Stimulated activated CD8-positive, alpha-beta memory T cell treated with anti-CD3 and anti-CD28 coated beads, Interleukin-7, amount 100 ng/mL, for 48 hours (primary cell): Measurements from ENCODE around the gene WTIP.

Source experiments
- DNase-seq, 2 donors: peaks; one replicate each; pipeline ENCODE4 v3.0.0-alpha.2; 2020; ENCODE audit warnings: low read depth in 1 of 2; ENCODE audit errors: extremely low read depth in 1 of 2

The WTIP gene

GRCh38 chr19:34559045-34559444, 77.5 kb downstream of the WTIP start:
- DNase-seq: no peak

- DNase-seq: no peak
Measured at GRCh38 chr19:34560229-34560628, 78.7 kb downstream of the WTIP start.
